ENCODE data around the gene DIAPH2. TPM values are rescaled to one million over a fixed set of nuclear protein-coding genes. Genes with fewer than 3 reads are reported as not detected.
"Not testable (repeated sequence)": the region's sequence is repeated elsewhere in the genome, so short reads cannot be mapped to it uniquely, and the experiment has no call there.

DIAPH2 gene
- total RNA-seq, 1 donor from 2014 or later = 12.9 TPM

DNA sequence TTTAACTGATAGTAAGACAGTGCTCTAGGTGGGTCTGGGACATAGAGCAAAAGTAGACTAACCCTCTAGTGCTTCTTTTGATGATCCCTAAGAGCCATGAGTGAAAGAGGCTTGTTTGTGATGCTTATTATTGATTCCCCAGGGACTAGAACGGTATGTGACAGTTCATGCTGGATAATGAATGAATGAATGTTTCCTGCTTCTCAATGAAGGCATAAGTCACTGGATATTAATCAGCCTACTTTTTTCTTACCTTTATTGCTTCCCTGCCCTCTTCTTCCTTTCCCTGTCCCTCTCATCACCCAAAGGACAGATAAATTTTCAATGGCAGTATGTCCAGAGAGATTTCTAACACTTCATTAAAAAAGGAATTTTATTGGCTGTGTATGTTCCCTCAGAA is 685.3 kb downstream of the DIAPH2 start:
- intact Hi-C loops (cut with micrococcal nuclease) = no loop called here

GRCh38 chrX:97372001-97372766 is 687.5 kb downstream of the DIAPH2 start:
- intact Hi-C loops (cut with micrococcal nuclease) = no loop called here

DNA sequence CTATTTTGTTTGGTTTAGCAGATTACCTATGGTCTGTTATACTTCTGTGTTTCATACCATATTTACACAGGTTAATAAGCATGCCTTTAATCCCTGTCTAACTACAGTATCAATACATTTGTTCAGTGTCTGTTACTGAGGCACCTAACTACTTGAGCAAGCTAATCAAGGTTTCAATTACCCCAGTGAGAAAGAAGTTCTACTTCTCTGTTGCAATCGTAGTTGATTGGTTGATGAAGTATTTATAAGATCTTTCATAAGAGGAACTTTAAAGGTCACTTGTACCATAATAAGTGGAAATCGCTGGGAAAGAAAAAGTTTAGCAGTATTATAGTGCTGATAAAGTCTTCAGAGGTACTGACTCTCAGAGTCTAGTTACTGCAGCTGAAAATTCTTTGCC is 689.6 kb downstream of the DIAPH2 start:
- intact Hi-C loops (cut with micrococcal nuclease) = no loop called here

GRCh38 chrX:97380200-97380599 is 695.6 kb downstream of the DIAPH2 start:
- intact Hi-C loops (cut with micrococcal nuclease) = no loop called here

GRCh38 chrX:97384685-97385084 is 700.0 kb downstream of the DIAPH2 start:
- intact Hi-C loops (cut with micrococcal nuclease) = no loop called here

GRCh38 chrX:97387004-97387403 is 702.4 kb downstream of the DIAPH2 start:
- intact Hi-C loops (cut with micrococcal nuclease) = no loop called here

- intact Hi-C loops (cut with micrococcal nuclease) = loop anchor here (10.0 kb wide), 1 partner anchor 705 kb away; the partner anchor contains the start of gene DIAPH2
Observed at GRCh38 chrX:97389761-97390192, 705.1 kb downstream of the DIAPH2 start.

DNA sequence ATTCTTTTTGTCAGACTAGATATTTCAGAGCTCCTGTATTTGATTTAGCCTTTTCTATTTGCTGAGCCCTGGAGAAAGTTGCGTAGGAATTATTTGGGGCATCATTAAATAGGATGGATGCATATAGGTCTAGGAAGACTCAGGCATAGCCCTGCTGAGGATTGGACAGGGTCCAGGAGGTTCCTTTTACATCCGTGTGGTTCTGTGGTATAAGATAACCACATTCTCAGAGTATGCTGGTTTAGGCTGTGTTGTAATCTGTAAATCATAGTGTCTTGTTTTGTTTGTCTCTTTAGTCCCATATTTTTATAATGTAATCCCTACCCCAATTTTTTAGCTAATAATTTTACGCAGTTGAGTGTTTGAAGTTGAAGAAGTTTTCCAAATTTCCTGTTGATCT is 712.7 kb downstream of the DIAPH2 start:
- intact Hi-C loops (cut with micrococcal nuclease) = loop anchor here (10.0 kb wide), 1 partner anchor 713 kb away; the partner anchor contains the start of gene DIAPH2

- intact Hi-C loops (cut with micrococcal nuclease) = loop anchor here (10.0 kb wide), 1 partner anchor 713 kb away; the partner anchor contains the start of gene DIAPH2
Observed at GRCh38 chrX:97398030-97398551, 713.4 kb downstream of the DIAPH2 start.

DNA sequence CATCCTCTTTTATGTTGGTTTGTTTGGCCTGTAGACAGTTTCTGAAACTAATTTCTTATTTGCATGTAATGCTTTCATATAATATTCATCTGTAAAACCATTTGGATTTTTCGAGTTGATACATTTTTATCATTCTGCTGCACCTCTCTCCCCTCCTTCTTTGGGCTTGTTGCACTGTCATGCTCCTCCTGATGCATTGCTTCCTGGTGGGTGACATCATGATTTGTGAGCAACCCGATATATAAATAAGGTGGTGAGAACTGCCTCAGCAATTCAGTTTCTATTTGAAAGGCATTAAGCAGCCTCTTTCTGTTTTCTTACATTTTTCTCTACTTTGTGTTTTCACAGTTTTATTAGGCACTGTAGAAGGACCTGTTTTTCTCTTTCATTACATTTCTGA is 714.8 kb downstream of the DIAPH2 start:
- intact Hi-C loops (cut with micrococcal nuclease) = loop anchor here (10.0 kb wide), 1 partner anchor 715 kb away; the partner anchor contains the start of gene DIAPH2

- intact Hi-C loops (cut with micrococcal nuclease) = no loop called here
Observed at GRCh38 chrX:97400492-97400891, 715.9 kb downstream of the DIAPH2 start.

DNA sequence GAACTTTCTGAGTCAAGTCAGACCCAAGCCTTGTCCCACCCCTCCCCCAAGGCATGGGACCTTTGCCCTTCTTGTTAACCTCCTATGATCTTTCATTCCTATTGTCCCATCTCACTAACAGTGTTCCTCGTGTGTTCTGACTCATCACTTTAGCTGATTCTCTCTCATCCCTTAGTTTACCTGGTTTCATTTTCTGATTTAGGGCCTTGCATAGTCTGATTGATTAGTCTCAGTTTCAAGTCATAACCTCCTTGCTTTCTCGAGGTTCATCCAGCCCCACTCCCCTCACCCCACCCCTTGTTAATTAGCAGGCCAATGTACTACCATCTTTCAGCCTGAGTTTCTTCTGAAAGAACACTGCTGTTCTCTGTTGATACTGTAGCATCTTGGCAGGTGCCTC is 716.5 kb downstream of the DIAPH2 start:
- intact Hi-C loops (cut with micrococcal nuclease) = no loop called here

- intact Hi-C loops (cut with micrococcal nuclease) = no loop called here
Observed at GRCh38 chrX:97401586-97402136, 717.0 kb downstream of the DIAPH2 start.

- intact Hi-C loops (cut with micrococcal nuclease) = no loop called here
Observed at GRCh38 chrX:97402333-97402732, 717.7 kb downstream of the DIAPH2 start.

DNA sequence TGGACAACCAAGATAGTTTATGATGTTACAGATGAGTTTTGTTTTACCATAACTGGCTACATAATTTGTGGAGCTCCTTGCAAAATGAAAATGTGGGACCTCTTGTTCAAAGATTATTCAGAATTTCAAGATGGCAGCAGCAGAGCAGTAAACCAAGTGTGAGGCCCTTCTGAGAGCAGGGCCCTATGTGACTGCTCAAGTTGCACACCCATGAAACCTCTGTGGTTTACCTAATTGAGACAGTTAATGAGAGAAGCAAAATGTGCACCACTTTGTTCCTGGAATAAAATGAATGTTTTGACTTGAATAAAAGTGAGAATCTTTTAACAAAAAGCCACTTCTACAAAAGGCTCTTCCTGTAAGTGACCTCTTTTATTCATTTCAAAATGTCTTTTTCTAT is 718.3 kb downstream of the DIAPH2 start:
- intact Hi-C loops (cut with micrococcal nuclease) = no loop called here

DNA sequence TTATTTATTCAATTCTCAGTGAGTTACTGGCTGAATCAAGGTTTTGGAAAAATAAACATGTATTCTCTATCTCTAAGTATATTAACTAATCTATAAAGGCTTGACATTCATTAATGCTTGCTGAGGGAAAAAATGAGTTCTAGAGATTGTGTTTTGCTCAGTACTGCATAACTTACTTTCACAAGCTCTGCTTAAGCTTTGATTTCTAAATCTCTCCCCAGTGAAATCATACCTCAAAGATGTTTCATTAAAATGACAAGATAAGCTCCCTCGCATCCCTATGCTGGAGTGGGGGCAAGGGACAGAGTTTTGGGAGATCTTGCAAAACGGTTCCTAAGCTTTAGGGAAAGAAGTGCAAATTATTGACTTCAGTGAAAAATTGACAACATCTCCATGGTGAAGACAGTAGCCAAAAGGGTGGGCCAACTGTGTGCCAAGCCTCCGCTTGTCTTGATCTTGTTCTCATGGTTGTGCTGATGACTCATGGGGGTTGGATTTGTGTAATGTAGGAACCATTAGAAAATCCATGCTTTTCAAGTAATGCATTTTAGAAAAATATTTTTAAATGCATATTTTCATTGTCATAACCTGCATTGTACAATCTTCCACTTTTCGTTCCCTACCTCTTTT is 720.5 kb downstream of the DIAPH2 start:
- intact Hi-C loops (cut with micrococcal nuclease) = no loop called here

- intact Hi-C loops (cut with micrococcal nuclease) = not testable (repeated sequence)
Observed at GRCh38 chrX:97409632-97410415, 725.2 kb downstream of the DIAPH2 start.

- intact Hi-C loops (cut with micrococcal nuclease) = no loop called here
Observed at GRCh38 chrX:97416461-97416860, 731.8 kb downstream of the DIAPH2 start.

DNA sequence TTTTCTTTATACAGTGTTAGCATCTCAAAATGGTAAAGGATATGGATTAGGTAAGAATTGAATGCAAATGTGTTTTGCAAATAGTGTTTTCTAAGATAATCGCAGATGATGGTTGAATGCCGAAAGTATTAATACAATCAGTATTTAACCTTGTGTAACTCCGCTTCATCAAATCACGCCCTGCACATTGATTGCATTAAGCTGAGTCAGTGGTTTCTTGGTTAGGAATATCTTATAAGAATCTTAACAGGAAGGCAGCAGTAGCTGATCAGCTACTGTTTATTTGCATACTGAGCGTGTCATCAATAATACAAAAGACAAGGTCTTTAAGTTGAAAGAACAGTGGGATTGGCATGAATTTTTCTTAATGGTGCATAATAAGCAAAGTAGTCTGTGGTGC is 744.5 kb downstream of the DIAPH2 start:
- intact Hi-C loops (cut with micrococcal nuclease) = no loop called here

DNA sequence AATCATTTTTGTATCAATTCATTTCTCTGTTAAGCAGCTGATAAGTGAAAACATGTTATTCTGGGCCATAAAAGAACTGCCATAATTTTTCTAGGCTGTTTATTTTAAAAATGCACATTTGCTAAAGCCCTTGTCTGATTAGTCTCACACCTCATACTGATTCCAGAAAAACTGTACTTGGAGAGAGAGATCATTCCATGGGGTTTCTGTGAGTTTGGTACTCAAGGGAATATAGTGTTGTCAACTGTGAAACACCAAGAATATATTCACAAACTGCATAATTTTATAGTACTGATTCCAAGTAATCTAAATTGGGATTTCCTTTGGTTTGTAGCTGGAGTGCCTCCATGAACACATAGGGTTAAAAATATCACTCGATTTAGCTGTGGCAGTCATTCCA is 746.6 kb downstream of the DIAPH2 start:
- intact Hi-C loops (cut with micrococcal nuclease) = no loop called here

DNA sequence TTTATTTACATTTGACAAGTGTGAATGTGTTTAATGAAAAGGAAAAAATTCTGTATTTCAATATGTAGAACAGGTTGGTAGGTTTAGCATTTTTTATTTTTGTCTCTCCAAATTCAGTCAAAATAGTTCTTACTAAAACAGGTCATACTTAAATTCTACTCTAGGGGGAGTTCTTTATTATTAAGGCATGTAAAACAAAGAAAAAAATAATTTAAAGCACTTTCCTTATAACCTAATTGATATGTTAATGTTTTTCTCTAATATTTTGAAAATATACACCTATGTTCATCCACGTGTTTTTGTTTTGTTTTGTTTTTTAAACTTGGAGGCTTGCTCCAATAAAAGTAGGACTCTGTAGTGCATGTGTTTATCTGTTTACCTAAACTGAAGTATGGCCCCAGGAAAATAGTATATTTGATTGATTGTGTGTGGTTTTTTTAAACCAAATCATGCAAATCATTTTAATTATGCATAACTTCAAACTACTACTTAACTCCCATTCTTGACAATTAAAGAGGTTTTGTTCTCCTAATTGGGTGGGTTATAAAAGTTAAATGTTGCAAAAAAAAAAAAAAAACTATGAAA is 761.7 kb downstream of the DIAPH2 start:
- intact Hi-C loops (cut with micrococcal nuclease) = no loop called here

All from T-helper 2 cell treated with Interferon-gamma antibody and Interleukin-4, amounts not matched to agents 100 ng/mL and 5 ng/mL, for 36 hours (primary cell).